Spleen (tissue), 7 donors: ENCODE data around the gene SMIM35.

Source experiments
- POLR2A ChIP-seq, 3 donors: fragments of 450-650 bp; IDR thresholded peaks; one replicate each; pipeline ENCODE4 v1.5.1; 2017; ENCODE audit warnings: antibody characterized with exemption in 3 of 3, mild to moderate bottlenecking in 1 of 3
- TF ChIP-seq, protein P1 (sequence below), 11 experiments: fragments of 200-600 bp in 7 of 11; fragments of 450-650 bp in 4 of 11; sonication (generic) in 4 of 11; IDR thresholded peaks in 8 of 11; conservative IDR thresholded peaks in 3 of 11; 1 replicate in 7 of 11; 2 replicates in 4 of 11; pipeline versions ENCODE4 v1.4.0 to v1.8.0; 2016 to 2021; ENCODE audit warnings: antibody characterized with exemption in 11 of 11, inconsistent platforms in 4 of 11, mild to moderate bottlenecking in 1 of 11
- donor health status: DM: no; HTN: no; CAD: no; lungs with moderate emphysema.
- donor health status: DM: no; HTN: no; CAD: no.
- donor health status: DM: no; HTN: no; CAD: no.

DNA sequence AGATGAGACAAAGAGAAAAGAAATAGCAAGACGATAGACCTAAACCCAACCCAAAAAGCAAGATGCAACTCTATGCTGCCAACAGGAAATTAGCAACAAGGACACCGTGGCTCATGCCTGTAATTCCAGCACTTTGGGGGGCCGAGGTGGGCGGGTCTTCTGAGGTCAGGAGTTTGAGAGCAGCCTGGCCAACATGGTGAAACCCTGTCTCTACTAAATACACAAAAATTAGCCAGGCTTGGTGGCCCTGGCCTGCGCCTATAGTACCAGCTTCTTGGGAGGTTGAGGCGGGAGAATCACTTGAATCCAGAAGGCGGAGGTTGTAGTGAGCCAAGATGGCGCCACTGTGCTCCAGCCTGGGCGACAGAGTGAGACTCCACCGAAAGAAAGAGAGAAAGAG lies 124.9 kb downstream of the SMIM35 start:
- no peak for TF ChIP-seq POLR2A (IDR thresholded peaks at IDR 0.05)
- TF ChIP-seq, protein P1, sequence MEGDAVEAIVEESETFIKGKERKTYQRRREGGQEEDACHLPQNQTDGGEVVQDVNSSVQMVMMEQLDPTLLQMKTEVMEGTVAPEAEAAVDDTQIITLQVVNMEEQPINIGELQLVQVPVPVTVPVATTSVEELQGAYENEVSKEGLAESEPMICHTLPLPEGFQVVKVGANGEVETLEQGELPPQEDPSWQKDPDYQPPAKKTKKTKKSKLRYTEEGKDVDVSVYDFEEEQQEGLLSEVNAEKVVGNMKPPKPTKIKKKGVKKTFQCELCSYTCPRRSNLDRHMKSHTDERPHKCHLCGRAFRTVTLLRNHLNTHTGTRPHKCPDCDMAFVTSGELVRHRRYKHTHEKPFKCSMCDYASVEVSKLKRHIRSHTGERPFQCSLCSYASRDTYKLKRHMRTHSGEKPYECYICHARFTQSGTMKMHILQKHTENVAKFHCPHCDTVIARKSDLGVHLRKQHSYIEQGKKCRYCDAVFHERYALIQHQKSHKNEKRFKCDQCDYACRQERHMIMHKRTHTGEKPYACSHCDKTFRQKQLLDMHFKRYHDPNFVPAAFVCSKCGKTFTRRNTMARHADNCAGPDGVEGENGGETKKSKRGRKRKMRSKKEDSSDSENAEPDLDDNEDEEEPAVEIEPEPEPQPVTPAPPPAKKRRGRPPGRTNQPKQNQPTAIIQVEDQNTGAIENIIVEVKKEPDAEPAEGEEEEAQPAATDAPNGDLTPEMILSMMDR (IDR thresholded peaks at IDR 0.05 in 8 of 11, conservative IDR thresholded peaks at IDR 0.05 in 3 of 11), result no peak
